ENCODE data around the gene DLX1. TPM values are rescaled to one million over a fixed set of nuclear protein-coding genes. Genes with fewer than 3 reads are reported as not detected.

DLX1 gene
- polyA plus RNA-seq, 3 donors: 0.05 TPM; not detected in 2

GRCh38 chr2:172090044-172090961 lies 5.0 kb downstream of the DLX1 start:
- H2AFZ ChIP-seq (ENCODE audit: insufficient read depth, low read depth, low read length, poor library complexity, severe bottlenecking): no peak overlapping the region
- Mint-ChIP-seq H3K4me3 (peak overlapping the region in 1 of 2 donors; percentile 74), H3K9me3 (peaks cover 0 to 67% (median 46%) of the 10 kb centered on the region in 7 donors), H3K36me3 (peaks cover 20 to 38% of the 10 kb centered on the region in 2 donors), H3K27ac (peak overlapping the region in 1 of 7 donors; percentile 63), H3K4me1 (peaks cover 62% of the 10 kb centered on the region), H3K27me3 (ENCODE audit: low read depth in 3 of 3) (peaks cover 96 to 98% (median 98%) of the 10 kb centered on the region in 3 donors)
- H3K4me1 ChIP-seq (ENCODE audit: control insufficient read depth in 1 of 2, insufficient read depth in 2 of 2, low read length in 2 of 2): peaks cover 45 to 56% of the 10 kb centered on the region in 2 donors
- no peak for DNase-seq
- no peak overlapping the region for H3K4me2 ChIP-seq (replicated peaks; ENCODE audit: extremely low read depth, low read length, poor library complexity, severe bottlenecking)
- no peak overlapping the region for H3K4me3 ChIP-seq (replicated peaks in 1 of 3; ENCODE audit: low read depth in 2 of 3, low read length in 3 of 3)
- no peak for TF ChIP-seq CTCF (IDR thresholded peaks at IDR 0.05)
- peaks cover 17% of the 10 kb centered on the region for H4K20me1 ChIP-seq (ENCODE audit: insufficient read depth, low read length)
- intact Hi-C loops (cut with micrococcal nuclease): no loop called here
- 6% methylated on average over 33 of the region's 39 CpGs for WGBS (ENCODE audit: insufficient coverage)
- peaks cover 92 to 100% of the 10 kb centered on the region in 2 donors for H3K27me3 ChIP-seq (ENCODE audit: control insufficient read depth in 2 of 2, insufficient read depth in 2 of 2, low read length in 2 of 2)
- no peaks in the 10 kb centered on the region for H3K36me3 ChIP-seq (replicated peaks in 1 of 2; ENCODE audit: control insufficient read depth in 1 of 2, insufficient read depth in 2 of 2, low read length in 2 of 2)
- no peak overlapping the region for H3K9ac ChIP-seq (ENCODE audit: insufficient read depth, low read length, poor library complexity, severe bottlenecking)
- no peaks in the 10 kb centered on the region for H3K79me2 ChIP-seq (ENCODE audit: insufficient read depth, low read length)
- no peak overlapping the region for H3K27ac ChIP-seq (ENCODE audit: low read depth in 1 of 2, low read length in 2 of 2)
- H3K9me3 ChIP-seq (replicated peaks in 1 of 2; ENCODE audit: control insufficient read depth in 1 of 2, insufficient read depth in 1 of 2, low read length in 2 of 2): peaks cover 13 to 65% of the 10 kb centered on the region in 2 donors

- Histone ChIP-seq H4K20me1 (ENCODE audit: insufficient read depth, low read length) (peaks cover 13% of the 10 kb centered on the region), H3K4me3 (replicated peaks in 1 of 3; ENCODE audit: low read depth in 2 of 3, low read length in 3 of 3) (no peak overlapping the region), H2AFZ (ENCODE audit: insufficient read depth, low read depth, low read length, poor library complexity, severe bottlenecking) (no peak overlapping the region), H3K27ac (ENCODE audit: low read depth in 1 of 2, low read length in 2 of 2) (no peak overlapping the region), H3K4me1 (ENCODE audit: control insufficient read depth in 1 of 2, insufficient read depth in 2 of 2, low read length in 2 of 2) (peaks cover 44 to 56% of the 10 kb centered on the region in 2 donors), H3K9me3 (replicated peaks in 1 of 2; ENCODE audit: control insufficient read depth in 1 of 2, insufficient read depth in 1 of 2, low read length in 2 of 2) (peaks cover 10 to 63% of the 10 kb centered on the region in 2 donors), H3K4me2 (replicated peaks; ENCODE audit: extremely low read depth, low read length, poor library complexity, severe bottlenecking) (no peak overlapping the region), H3K27me3 (ENCODE audit: control insufficient read depth in 2 of 2, insufficient read depth in 2 of 2, low read length in 2 of 2) (peaks cover 92 to 100% of the 10 kb centered on the region in 2 donors), H3K36me3 (replicated peaks in 1 of 2; ENCODE audit: control insufficient read depth in 1 of 2, insufficient read depth in 2 of 2, low read length in 2 of 2) (no peaks in the 10 kb centered on the region), H3K9ac (ENCODE audit: insufficient read depth, low read length, poor library complexity, severe bottlenecking) (no peak overlapping the region), H3K79me2 (ENCODE audit: insufficient read depth, low read length) (no peaks in the 10 kb centered on the region)
- Mint-ChIP-seq H3K4me3 (peak overlapping the region in 1 of 2 donors; percentile 95), H3K4me1 (peaks cover 62% of the 10 kb centered on the region), H3K36me3 (peaks cover 15 to 36% of the 10 kb centered on the region in 2 donors), H3K9me3 (peaks cover 0 to 67% (median 43%) of the 10 kb centered on the region in 7 donors), H3K27ac (no peak overlapping the region), H3K27me3 (ENCODE audit: low read depth in 3 of 3) (peaks cover 96 to 98% (median 98%) of the 10 kb centered on the region in 3 donors)
- 10% methylated on average over 5 of the region's 13 CpGs for WGBS (ENCODE audit: insufficient coverage)
- TF ChIP-seq CTCF (IDR thresholded peaks at IDR 0.05): no peak
- DNase-seq: no peak
- intact Hi-C loops (cut with micrococcal nuclease): no loop called here
Measured at GRCh38 chr2:172091000-172091641, 5.8 kb downstream of the DLX1 start.
